Loucy (cell line): Measurements from ENCODE around the gene TAF9B.

ENCODE experiments used
- H2AFZ ChIP-seq: fragments of 200-600 bp; sonication (generic); 2 replicates; pipeline ENCODE4 v1.6.0; 2016; ENCODE audit warnings: antibody characterized with exemption, mild to moderate bottlenecking, low read length, moderate library complexity
- H3F3A ChIP-seq: fragments of 200-600 bp; 2 replicates; pipeline ENCODE4 v1.6.0; 2016; ENCODE audit warnings: antibody characterized with exemption, low read depth, mild to moderate bottlenecking
- H3K27me3 ChIP-seq: fragments of 200-600 bp; sonication (generic); 2 replicates; pipeline ENCODE4 v1.6.1; 2014; ENCODE audit warnings: low read length, mild to moderate bottlenecking; ENCODE audit not compliant: insufficient read depth, poor library complexity, severe bottlenecking
- H3K36me3 ChIP-seq: fragments of 200-600 bp; sonication (generic); 2 replicates; pipeline ENCODE4 v1.6.1; 2016; ENCODE audit warnings: low read length; ENCODE audit not compliant: insufficient read depth
- H3K4me1 ChIP-seq: fragments of 200-600 bp; sonication (generic); 2 replicates; pipeline ENCODE4 v1.5.1; 2014; ENCODE audit warnings: low read length, mild to moderate bottlenecking; ENCODE audit not compliant: insufficient read depth, poor library complexity, severe bottlenecking
- H3K4me2 ChIP-seq: fragments of 200-600 bp; sonication (generic); 2 replicates; pipeline ENCODE4 v1.6.0; 2014; ENCODE audit warnings: antibody characterized with exemption, low read length, low read depth, mild to moderate bottlenecking; ENCODE audit not compliant: poor library complexity, severe bottlenecking
- H3K4me3 ChIP-seq: fragments of 200-600 bp; sonication (generic); 2 replicates; pipeline ENCODE4 v1.5.1; 2014; ENCODE audit warnings: low read length, mild to moderate bottlenecking, mixed read lengths; ENCODE audit not compliant: poor library complexity, severe bottlenecking
- H3K79me2 ChIP-seq: fragments of 200-600 bp; sonication (generic); 2 replicates; pipeline ENCODE4 v1.6.1; 2014; ENCODE audit warnings: low read length; ENCODE audit not compliant: insufficient read depth
- H3K9ac ChIP-seq: fragments of 200-600 bp; sonication (generic); 2 replicates; pipeline ENCODE4 v1.6.0; 2014; ENCODE audit warnings: mild to moderate bottlenecking, low read depth, low read length, moderate library complexity; ENCODE audit not compliant: poor library complexity, severe bottlenecking
- H3K9me2 ChIP-seq: fragments of 200-600 bp; sonication (generic); replicated peaks from 2 replicates; pipeline ENCODE4 v1.6.1; 2016; ENCODE audit warnings: low read depth, low read length, mixed read lengths
- H3K9me3 ChIP-seq: fragments of 200-600 bp; sonication (generic); 2 replicates; pipeline ENCODE4 v1.6.1; 2014; ENCODE audit warnings: mild to moderate bottlenecking, antibody characterized with exemption, low read length, low read depth; ENCODE audit not compliant: insufficient read depth
- H4K20me1 ChIP-seq: fragments of 200-600 bp; sonication (generic); 2 replicates; pipeline ENCODE4 v1.6.0; 2014; ENCODE audit warnings: antibody characterized with exemption, low read length, mild to moderate bottlenecking; ENCODE audit not compliant: insufficient read depth, poor library complexity, severe bottlenecking
- EZH2phosphoT487 ChIP-seq: fragments of 200-600 bp; IDR thresholded peaks from 2 replicates; pipeline ENCODE4 v1.6.1; 2018; ENCODE audit warnings: antibody characterized with exemption, mild to moderate bottlenecking, moderate library complexity, borderline replicate concordance
- TF ChIP-seq, protein P1 (sequence below): fragments of 200-600 bp; sonication (generic); conservative IDR thresholded peaks from 2 replicates; pipeline ENCODE4 v1.5.1; 2014; ENCODE audit warnings: mild to moderate bottlenecking, antibody characterized with exemption, low read length

The TAF9B gene

DNA sequence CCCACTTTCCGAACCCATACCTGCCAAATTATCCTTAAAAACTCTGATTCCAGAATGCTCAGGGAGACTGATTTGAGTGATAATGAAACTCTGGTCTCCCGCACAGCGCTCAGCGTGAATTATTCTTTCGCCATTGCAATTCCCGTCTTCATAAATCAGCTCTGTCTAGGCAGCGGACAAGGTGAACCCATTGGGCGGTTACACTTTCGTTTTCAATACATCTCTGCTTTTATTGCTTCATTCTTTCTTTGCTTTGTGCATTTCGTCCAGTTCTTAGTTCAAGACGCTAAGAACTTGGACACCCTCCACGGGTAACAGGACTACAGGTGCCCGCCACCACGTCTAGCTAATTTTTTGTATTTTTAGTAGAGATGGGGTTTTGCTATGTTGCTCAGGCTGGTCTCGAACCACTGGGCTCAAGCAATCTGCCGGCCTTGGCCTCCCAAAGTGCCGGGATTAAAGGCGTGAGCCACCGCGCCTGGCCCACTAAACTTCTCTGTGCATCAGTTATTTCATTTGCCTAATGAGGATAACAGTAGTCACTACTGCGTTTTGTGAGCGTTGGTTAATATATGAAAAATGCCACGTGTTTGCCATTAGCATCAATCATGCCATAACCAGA is 36.3 kb downstream of the TAF9B start:
- Histone ChIP-seq H3K9me3 (no peaks in the 10 kb centered on the region), H3K4me3 (peak overlapping the region; percentile 75), H4K20me1 (peaks cover 40% of the 10 kb centered on the region), H3K79me2 (peaks cover 48% of the 10 kb centered on the region), H3K27me3 (peaks cover 5% of the 10 kb centered on the region), H3K9me2 (no peaks in the 10 kb centered on the region), H3K9ac (peak overlapping the region; percentile 82), H3F3A (no peaks in the 10 kb centered on the region), H3K4me2 (peak overlapping the region; percentile 78), H2AFZ (peak overlapping the region; percentile 81; the same call in 1 of the 2 replicates), H3K4me1 (peaks cover 27% of the 10 kb centered on the region), H3K36me3 (peaks cover 26% of the 10 kb centered on the region)
- TF ChIP-seq, protein P1, sequence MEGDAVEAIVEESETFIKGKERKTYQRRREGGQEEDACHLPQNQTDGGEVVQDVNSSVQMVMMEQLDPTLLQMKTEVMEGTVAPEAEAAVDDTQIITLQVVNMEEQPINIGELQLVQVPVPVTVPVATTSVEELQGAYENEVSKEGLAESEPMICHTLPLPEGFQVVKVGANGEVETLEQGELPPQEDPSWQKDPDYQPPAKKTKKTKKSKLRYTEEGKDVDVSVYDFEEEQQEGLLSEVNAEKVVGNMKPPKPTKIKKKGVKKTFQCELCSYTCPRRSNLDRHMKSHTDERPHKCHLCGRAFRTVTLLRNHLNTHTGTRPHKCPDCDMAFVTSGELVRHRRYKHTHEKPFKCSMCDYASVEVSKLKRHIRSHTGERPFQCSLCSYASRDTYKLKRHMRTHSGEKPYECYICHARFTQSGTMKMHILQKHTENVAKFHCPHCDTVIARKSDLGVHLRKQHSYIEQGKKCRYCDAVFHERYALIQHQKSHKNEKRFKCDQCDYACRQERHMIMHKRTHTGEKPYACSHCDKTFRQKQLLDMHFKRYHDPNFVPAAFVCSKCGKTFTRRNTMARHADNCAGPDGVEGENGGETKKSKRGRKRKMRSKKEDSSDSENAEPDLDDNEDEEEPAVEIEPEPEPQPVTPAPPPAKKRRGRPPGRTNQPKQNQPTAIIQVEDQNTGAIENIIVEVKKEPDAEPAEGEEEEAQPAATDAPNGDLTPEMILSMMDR, result no peak
- no peak for TF ChIP-seq EZH2phosphoT487

DNA sequence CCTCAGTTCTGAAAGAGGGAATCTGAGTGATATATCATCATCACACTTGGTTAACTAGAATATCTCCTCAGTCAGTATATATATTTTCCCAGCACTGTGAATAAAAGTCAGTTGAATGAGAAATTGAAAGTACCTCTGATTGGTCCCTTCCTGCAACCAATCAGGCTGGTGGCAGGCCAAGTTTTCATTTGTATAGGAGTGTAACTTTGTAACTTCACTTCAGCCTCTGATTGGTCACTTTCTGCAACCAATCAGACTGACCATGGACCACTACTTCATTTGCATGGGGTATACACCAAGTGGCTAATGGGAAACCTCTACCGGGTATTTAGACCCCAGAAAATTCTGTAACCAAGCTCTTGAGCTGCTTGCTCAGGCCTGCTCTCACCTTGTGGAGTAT is 37.4 kb downstream of the TAF9B start:
- Histone ChIP-seq H3K4me2 (peak overlapping the region; percentile 78), H3K4me3 (peak overlapping the region; percentile 75), H3K4me1 (peaks cover 22% of the 10 kb centered on the region), H3K9me3 (no peaks in the 10 kb centered on the region), H2AFZ (peak overlapping the region; percentile 36; the same call in 1 of the 2 replicates), H4K20me1 (peaks cover 30% of the 10 kb centered on the region), H3K36me3 (peaks cover 18% of the 10 kb centered on the region), H3F3A (no peaks in the 10 kb centered on the region), H3K9me2 (no peaks in the 10 kb centered on the region), H3K9ac (no peak overlapping the region), H3K79me2 (peaks cover 38% of the 10 kb centered on the region), H3K27me3 (peaks cover 5% of the 10 kb centered on the region)
- TF ChIP-seq EZH2phosphoT487, result no peak
- TF ChIP-seq, protein P1, result no peak

DNA sequence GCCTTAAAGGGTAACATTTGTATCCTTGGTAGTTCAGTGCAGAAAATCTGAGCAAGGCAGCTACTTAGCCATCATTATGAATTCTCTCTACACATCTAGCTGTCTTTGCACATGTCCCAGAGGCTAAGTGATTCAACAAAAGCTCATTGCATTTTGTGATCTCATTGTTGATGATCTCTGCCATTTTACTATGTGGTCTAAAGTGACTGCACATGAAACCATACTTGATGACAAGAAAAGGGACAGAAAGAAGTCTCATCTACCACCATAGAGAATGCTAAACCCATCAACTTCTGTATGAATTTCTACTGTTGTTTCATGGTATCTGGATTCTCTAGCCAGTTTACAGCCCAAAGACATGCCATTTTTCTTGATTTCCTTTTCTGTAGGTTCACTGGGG is 41.3 kb downstream of the TAF9B start:
- H3K27me3 ChIP-seq, result no peaks in the 10 kb centered on the region
- no peaks in the 10 kb centered on the region for H4K20me1 ChIP-seq
- H3K4me1 ChIP-seq, result peaks cover 14% of the 10 kb centered on the region
- H3F3A ChIP-seq, result no peaks in the 10 kb centered on the region
- H3K36me3 ChIP-seq, result no peaks in the 10 kb centered on the region
- no peak for TF ChIP-seq EZH2phosphoT487
- TF ChIP-seq, protein P1, result no peak
- H3K79me2 ChIP-seq, result peaks cover 5% of the 10 kb centered on the region; the same call in 1 of the 2 replicates
- H3K4me2 ChIP-seq, result no peak overlapping the region
- H3K4me3 ChIP-seq, result no peak overlapping the region
- H3K9me2 ChIP-seq, result no peaks in the 10 kb centered on the region
- H2AFZ ChIP-seq, result no peak overlapping the region
- no peaks in the 10 kb centered on the region for H3K9me3 ChIP-seq
- H3K9ac ChIP-seq, result no peak overlapping the region
